Measurements from ENCODE around the gene NTM. TPM values are rescaled to one million over a fixed set of nuclear protein-coding genes. Genes with fewer than 3 reads are reported as not detected.

NTM gene
- polyA plus RNA-seq, 1 donor from 2014 or later = 39.4 TPM

DNA sequence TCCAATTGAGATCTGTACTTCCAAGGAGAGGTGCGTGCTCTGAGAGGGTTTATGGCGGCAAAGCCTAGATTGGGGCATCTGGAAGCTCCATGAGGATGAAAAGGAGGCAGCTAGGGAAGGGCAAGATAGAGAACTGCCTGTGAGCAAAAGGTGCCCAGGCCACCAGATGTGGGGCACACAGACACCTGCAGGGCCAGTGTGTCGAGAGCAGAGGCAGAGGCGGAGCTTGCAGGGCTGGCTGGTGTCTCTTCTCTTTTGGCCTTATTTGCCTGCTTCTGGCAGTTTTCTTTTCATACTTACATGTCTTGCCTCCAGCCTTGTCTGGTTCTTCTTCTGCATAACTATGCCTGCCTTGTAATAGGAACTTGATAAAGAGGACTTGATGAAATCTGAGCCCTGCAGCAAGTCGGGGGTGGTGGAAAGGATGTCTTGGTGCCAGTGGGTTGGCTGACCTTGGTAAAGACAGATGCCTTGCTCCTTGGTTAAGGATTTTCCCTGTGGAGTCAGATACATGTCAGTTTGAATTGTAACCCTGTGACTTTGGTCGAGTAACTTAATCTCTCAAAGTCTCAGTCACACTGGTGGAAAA lies 680.3 kb downstream of the NTM start (continued):
- TF ChIP-seq MXI1 (conservative IDR thresholded peaks at IDR 0.05; ENCODE audit: poor library complexity, severe bottlenecking) = no peak

DNA sequence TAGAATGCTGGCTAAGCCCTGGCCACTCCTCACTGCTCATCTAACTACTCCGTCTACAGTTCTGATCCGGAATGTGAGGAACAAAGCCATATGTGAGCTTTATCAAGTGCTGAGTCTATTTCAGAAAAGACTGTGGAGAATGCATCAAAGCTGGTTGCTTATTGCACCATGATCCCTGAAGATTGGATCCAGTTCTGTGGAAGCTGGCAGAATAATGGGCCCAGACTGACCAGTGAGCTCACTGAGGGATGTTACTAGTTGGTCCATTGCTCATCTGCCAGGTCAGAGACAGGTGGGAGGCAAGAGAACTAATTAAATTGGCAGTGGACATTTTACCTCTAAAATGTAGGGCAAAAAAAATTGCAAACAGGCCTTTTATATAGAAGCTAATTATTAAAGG lies 681.3 kb downstream of the NTM start:
- Histone ChIP-seq H3K9ac (ENCODE audit: low read length) (no peak overlapping the region), H4K20me1 (ENCODE audit: insufficient read depth) (no peaks in the 10 kb centered on the region), H3K4me2 (ENCODE audit: low read length) (no peak overlapping the region), H3K4me3 (ENCODE audit: low read length) (no peak overlapping the region), H2AFZ (ENCODE audit: low read depth, low read length) (no peak overlapping the region), H3F3A (ENCODE audit: insufficient read depth, low read length, poor library complexity, severe bottlenecking) (no peaks in the 10 kb centered on the region), H3K36me3 (ENCODE audit: insufficient read depth, low read length) (no peaks in the 10 kb centered on the region), H3K79me2 (replicated peaks; ENCODE audit: insufficient read depth, low read length) (no peaks in the 10 kb centered on the region), H3K27me3 (ENCODE audit: insufficient read depth, low read depth, low read length) (no peaks in the 10 kb centered on the region), H3K9me3 (ENCODE audit: low read length) (no peaks in the 10 kb centered on the region), H3K9me2 (ENCODE audit: insufficient read depth, low read length) (no peaks in the 10 kb centered on the region), H3K27ac (ENCODE audit: low read length) (no peak overlapping the region)
- no peak for TF ChIP-seq SMC3 (conservative IDR thresholded peaks at IDR 0.05; ENCODE audit: poor library complexity)

DNA sequence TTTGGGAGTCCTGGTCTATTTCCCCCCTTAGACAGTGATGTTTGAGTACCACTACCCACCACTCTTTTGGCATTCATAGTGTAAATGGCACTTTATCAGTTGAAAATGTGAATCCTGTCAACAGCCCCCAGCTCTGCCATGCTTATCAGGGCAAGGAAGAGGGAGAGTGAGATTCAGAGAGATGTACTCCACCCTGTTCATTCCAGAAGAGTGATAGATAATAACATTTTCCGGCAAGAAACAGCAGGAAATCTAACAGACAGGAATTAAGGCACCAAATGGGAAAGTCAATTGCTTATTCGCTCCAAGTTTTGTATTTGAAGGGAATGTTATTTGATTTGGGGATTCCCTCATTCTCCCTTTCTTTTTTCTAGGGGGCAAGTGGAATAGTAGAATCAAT lies 681.9 kb downstream of the NTM start:
- no peak overlapping the region for H3K9ac ChIP-seq (ENCODE audit: low read length)

DNA sequence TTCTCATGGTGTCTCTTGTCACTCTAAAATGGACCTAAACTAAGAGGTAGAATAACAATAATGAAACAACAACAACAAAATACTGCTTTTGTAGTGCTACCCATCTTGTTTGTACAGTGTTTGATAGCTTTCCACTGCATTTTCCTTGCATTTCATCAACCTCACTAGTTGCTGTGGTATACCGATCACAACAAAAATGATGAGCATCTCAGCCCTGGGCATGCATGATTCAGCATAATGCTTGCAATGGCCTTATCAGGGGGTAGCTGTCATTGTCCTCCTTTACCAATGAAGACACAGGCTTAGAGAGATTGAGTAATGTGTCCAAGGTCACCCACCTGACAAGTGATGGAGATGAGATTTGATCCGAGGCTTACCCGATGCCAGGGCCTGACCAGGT lies 682.5 kb downstream of the NTM start:
- H3K9me3 ChIP-seq (ENCODE audit: low read length) = no peaks in the 10 kb centered on the region
- no peak overlapping the region for H2AFZ ChIP-seq (ENCODE audit: low read depth, low read length)
- H3K9ac ChIP-seq (ENCODE audit: low read length) = no peak overlapping the region
- no peaks in the 10 kb centered on the region for H3K36me3 ChIP-seq (ENCODE audit: insufficient read depth, low read length)
- no peak overlapping the region for H3K4me2 ChIP-seq (ENCODE audit: low read length)
- H3K27ac ChIP-seq (ENCODE audit: low read length) = no peak overlapping the region
- H3K79me2 ChIP-seq (replicated peaks; ENCODE audit: insufficient read depth, low read length) = no peaks in the 10 kb centered on the region
- no peaks in the 10 kb centered on the region for H4K20me1 ChIP-seq (ENCODE audit: insufficient read depth)
- H3K4me3 ChIP-seq (ENCODE audit: low read length) = no peak overlapping the region
- no peaks in the 10 kb centered on the region for H3K9me2 ChIP-seq (ENCODE audit: insufficient read depth, low read length)
- no peaks in the 10 kb centered on the region for H3F3A ChIP-seq (ENCODE audit: insufficient read depth, low read length, poor library complexity, severe bottlenecking)
- H3K27me3 ChIP-seq (ENCODE audit: insufficient read depth, low read depth, low read length) = no peaks in the 10 kb centered on the region
- TF ChIP-seq POLR2AphosphoS5 (IDR thresholded peaks at IDR 0.05) = no peak
- no peak for TF ChIP-seq MXI1 (conservative IDR thresholded peaks at IDR 0.05; ENCODE audit: poor library complexity, severe bottlenecking)
- TF ChIP-seq SMC3 (conservative IDR thresholded peaks at IDR 0.05; ENCODE audit: poor library complexity) = no peak
- TF ChIP-seq, protein P1, sequence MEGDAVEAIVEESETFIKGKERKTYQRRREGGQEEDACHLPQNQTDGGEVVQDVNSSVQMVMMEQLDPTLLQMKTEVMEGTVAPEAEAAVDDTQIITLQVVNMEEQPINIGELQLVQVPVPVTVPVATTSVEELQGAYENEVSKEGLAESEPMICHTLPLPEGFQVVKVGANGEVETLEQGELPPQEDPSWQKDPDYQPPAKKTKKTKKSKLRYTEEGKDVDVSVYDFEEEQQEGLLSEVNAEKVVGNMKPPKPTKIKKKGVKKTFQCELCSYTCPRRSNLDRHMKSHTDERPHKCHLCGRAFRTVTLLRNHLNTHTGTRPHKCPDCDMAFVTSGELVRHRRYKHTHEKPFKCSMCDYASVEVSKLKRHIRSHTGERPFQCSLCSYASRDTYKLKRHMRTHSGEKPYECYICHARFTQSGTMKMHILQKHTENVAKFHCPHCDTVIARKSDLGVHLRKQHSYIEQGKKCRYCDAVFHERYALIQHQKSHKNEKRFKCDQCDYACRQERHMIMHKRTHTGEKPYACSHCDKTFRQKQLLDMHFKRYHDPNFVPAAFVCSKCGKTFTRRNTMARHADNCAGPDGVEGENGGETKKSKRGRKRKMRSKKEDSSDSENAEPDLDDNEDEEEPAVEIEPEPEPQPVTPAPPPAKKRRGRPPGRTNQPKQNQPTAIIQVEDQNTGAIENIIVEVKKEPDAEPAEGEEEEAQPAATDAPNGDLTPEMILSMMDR (IDR thresholded peaks at IDR 0.05; ENCODE audit: poor library complexity, severe bottlenecking) = no peak
- no peak for TF ChIP-seq EP300 (conservative IDR thresholded peaks at IDR 0.05; ENCODE audit: poor library complexity, severe bottlenecking)
- TF ChIP-seq EZH2 (IDR thresholded peaks at IDR 0.05; ENCODE audit: borderline replicate concordance, insufficient read depth, low read length, poor library complexity, severe bottlenecking) = no peak
- no peak for TF ChIP-seq RAD21 (conservative IDR thresholded peaks at IDR 0.05)
- TF ChIP-seq TAF1 (IDR thresholded peaks at IDR 0.05; ENCODE audit: low read depth) = no peak
- TF ChIP-seq, protein P2, sequence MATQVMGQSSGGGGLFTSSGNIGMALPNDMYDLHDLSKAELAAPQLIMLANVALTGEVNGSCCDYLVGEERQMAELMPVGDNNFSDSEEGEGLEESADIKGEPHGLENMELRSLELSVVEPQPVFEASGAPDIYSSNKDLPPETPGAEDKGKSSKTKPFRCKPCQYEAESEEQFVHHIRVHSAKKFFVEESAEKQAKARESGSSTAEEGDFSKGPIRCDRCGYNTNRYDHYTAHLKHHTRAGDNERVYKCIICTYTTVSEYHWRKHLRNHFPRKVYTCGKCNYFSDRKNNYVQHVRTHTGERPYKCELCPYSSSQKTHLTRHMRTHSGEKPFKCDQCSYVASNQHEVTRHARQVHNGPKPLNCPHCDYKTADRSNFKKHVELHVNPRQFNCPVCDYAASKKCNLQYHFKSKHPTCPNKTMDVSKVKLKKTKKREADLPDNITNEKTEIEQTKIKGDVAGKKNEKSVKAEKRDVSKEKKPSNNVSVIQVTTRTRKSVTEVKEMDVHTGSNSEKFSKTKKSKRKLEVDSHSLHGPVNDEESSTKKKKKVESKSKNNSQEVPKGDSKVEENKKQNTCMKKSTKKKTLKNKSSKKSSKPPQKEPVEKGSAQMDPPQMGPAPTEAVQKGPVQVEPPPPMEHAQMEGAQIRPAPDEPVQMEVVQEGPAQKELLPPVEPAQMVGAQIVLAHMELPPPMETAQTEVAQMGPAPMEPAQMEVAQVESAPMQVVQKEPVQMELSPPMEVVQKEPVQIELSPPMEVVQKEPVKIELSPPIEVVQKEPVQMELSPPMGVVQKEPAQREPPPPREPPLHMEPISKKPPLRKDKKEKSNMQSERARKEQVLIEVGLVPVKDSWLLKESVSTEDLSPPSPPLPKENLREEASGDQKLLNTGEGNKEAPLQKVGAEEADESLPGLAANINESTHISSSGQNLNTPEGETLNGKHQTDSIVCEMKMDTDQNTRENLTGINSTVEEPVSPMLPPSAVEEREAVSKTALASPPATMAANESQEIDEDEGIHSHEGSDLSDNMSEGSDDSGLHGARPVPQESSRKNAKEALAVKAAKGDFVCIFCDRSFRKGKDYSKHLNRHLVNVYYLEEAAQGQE (IDR thresholded peaks at IDR 0.05; ENCODE audit: borderline replicate concordance) = no peak

More for the DNA sequence above, 681.9 kb downstream of the NTM start:
- H4K20me1 ChIP-seq (ENCODE audit: insufficient read depth) = no peaks in the 10 kb centered on the region
- no peaks in the 10 kb centered on the region for H3K9me2 ChIP-seq (ENCODE audit: insufficient read depth, low read length)
- H3K36me3 ChIP-seq (ENCODE audit: insufficient read depth, low read length) = no peaks in the 10 kb centered on the region
- H3K9me3 ChIP-seq (ENCODE audit: low read length) = no peaks in the 10 kb centered on the region
- H3K27ac ChIP-seq (ENCODE audit: low read length) = no peak overlapping the region
- no peak overlapping the region for H2AFZ ChIP-seq (ENCODE audit: low read depth, low read length)
- no peaks in the 10 kb centered on the region for H3K79me2 ChIP-seq (replicated peaks; ENCODE audit: insufficient read depth, low read length)
- H3K4me3 ChIP-seq (ENCODE audit: low read length) = no peak overlapping the region
- H3K4me2 ChIP-seq (ENCODE audit: low read length) = no peak overlapping the region
- TF ChIP-seq RAD21 (conservative IDR thresholded peaks at IDR 0.05) = no peak
- no peak for TF ChIP-seq MXI1 (conservative IDR thresholded peaks at IDR 0.05; ENCODE audit: poor library complexity, severe bottlenecking)
- no peak for TF ChIP-seq EZH2 (IDR thresholded peaks at IDR 0.05; ENCODE audit: borderline replicate concordance, insufficient read depth, low read length, poor library complexity, severe bottlenecking)
- no peak for TF ChIP-seq SMC3 (conservative IDR thresholded peaks at IDR 0.05; ENCODE audit: poor library complexity)
- H3K27me3 ChIP-seq (ENCODE audit: insufficient read depth, low read depth, low read length) = no peaks in the 10 kb centered on the region
- H3F3A ChIP-seq (ENCODE audit: insufficient read depth, low read length, poor library complexity, severe bottlenecking) = no peaks in the 10 kb centered on the region

Data from neural cell (in vitro differentiated cells).